ENCODE measurements around the gene PRR18.
A peak's percentile ranks its signal among the peaks of the same experiment; 100 is the strongest.

PRR18 gene

DNA sequence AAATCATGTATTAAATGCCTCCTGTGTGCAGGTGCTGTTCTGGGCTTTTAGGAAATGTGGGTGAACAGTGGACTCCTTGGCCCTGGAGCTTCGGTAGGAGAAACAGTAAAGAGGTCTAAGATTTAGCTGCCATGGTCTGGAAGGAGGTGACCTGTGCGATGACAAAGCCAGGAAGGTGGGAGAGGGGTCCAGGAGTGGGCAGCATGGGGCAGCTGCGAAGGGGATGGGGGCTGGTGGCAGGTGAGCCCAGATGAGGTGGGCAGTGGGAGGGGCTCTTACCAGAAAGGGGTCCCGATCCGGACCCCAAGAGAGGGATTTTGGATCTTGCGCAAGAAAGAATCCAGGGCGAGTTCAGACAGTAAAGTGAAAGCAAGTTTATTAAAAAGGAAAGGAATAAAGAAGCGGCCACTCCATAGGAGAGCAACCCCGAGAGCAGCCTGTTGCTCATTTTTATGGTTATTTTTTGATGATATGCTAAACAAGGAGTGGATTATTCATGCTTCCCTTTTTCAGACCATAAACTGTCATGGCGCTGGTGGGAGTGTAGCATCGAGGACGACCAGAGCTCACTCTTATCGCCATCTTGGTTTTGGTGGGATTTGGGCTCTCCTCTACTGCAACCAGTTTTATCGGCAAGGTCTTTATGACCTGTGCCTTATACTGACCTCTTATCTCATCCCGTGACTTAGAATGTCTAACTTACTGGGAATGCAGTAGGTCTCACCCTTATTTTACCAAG is 38.7 kb downstream of the PRR18 start:
- H3K9ac ChIP-seq (ENCODE audit: low read length): no peak overlapping the region
- no peak overlapping the region for H3K27ac ChIP-seq (ENCODE audit: low read depth, low read length)
- H2AK5ac ChIP-seq (ENCODE audit: low read length): no peak overlapping the region
- H3K4me2 ChIP-seq (ENCODE audit: low read length): no peak overlapping the region
- no CpG with 5 or more reads among the region's 15 CpGs for WGBS (ENCODE audit: extremely low coverage, insufficient coverage, insufficient read length)
- no peaks in the 10 kb centered on the region for H3K4me1 ChIP-seq (ENCODE audit: control insufficient read depth in 1 of 2, insufficient read depth in 2 of 2, low read length in 2 of 2)
- H3K4me3 ChIP-seq (ENCODE audit: low read depth, low read length): no peak overlapping the region
- no peak overlapping the region for H4K8ac ChIP-seq (ENCODE audit: low read depth, low read length)
- H3K79me2 ChIP-seq (ENCODE audit: control insufficient read depth, insufficient read depth, low read length, poor library complexity): no peaks in the 10 kb centered on the region
- H3K36me3 ChIP-seq (ENCODE audit: control insufficient read depth in 1 of 2, insufficient read depth in 2 of 2, low read length in 2 of 2): no peaks in the 10 kb centered on the region
- H4K91ac ChIP-seq (ENCODE audit: low read depth, low read length): no peak overlapping the region
- no peak overlapping the region for H2BK120ac ChIP-seq (ENCODE audit: insufficient read depth, low read length, poor library complexity)
- H4K12ac ChIP-seq (ENCODE audit: low read depth, low read length): no peak overlapping the region
- H2BK12ac ChIP-seq (ENCODE audit: low read length): no peak overlapping the region
- no peaks in the 10 kb centered on the region for H3K79me1 ChIP-seq (ENCODE audit: low read length)
- no peak overlapping the region for H3K23ac ChIP-seq (ENCODE audit: low read length)
- H3K9me3 ChIP-seq (ENCODE audit: insufficient read depth, low read depth, low read length): no peaks in the 10 kb centered on the region
- H3K27me3 ChIP-seq (ENCODE audit: insufficient read depth, low read length): no peaks in the 10 kb centered on the region
- no peak overlapping the region for H3K18ac ChIP-seq (ENCODE audit: low read length)
- no peak overlapping the region for H3K14ac ChIP-seq (ENCODE audit: low read length)
- H3K4ac ChIP-seq (ENCODE audit: low read depth, low read length): no peak overlapping the region
- DNase-seq: no peak
- no peak overlapping the region for H2AFZ ChIP-seq (ENCODE audit: insufficient read depth, low read length, poor library complexity)
- H2BK5ac ChIP-seq (ENCODE audit: low read depth, low read length, poor library complexity): no peak overlapping the region

DNA sequence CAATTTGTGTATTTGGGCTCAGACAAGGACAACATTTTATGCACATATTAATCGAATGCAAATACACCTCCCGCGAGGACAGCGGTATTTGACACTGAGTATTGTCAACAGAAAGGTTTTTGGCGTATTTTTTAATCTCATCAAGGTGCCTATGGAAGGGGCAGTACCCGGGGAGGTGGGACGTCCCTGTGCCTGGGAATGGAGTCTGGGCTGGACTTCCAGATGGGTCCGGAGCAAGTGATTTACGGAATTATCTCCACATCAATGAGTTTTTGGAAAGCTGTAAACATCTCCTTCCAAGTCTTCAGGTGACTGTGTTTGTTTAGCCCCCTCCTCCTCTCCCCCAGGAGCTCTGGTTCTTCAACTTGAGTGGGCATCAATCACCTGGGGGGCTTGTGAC is 39.8 kb downstream of the PRR18 start:
- H2BK120ac ChIP-seq (ENCODE audit: insufficient read depth, low read length, poor library complexity): no peak overlapping the region
- DNase-seq: no peak

DNA sequence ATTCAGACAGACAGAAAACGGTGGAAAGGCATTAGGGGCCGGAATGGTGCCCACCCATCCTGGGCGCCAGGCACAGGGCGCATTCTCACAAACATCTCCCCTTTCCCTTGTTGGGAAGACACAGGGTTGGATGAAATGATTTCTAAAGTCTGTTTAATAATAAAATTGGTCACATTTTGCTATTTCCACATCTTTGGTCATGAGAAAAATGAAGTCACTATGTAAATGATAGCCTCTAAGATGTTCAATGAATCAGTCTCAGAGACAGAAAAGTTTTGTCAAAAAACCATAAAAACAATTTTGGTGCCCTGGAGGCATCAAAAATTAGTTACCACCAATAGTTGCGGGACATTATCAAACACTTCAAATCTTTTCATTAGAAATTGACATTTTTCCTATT is 40.7 kb downstream of the PRR18 start:
- H3K79me2 ChIP-seq (ENCODE audit: control insufficient read depth, insufficient read depth, low read length, poor library complexity): no peaks in the 10 kb centered on the region
- no peak overlapping the region for H3K23ac ChIP-seq (ENCODE audit: low read length)
- no peak overlapping the region for H3K4ac ChIP-seq (ENCODE audit: low read depth, low read length)
- no peak overlapping the region for H2AK5ac ChIP-seq (ENCODE audit: low read length)
- no peak overlapping the region for H3K27ac ChIP-seq (ENCODE audit: low read depth, low read length)
- no peaks in the 10 kb centered on the region for H3K36me3 ChIP-seq (ENCODE audit: control insufficient read depth in 1 of 2, insufficient read depth in 2 of 2, low read length in 2 of 2)
- no peak overlapping the region for H2AFZ ChIP-seq (ENCODE audit: insufficient read depth, low read length, poor library complexity)
- no peak overlapping the region for H3K18ac ChIP-seq (ENCODE audit: low read length)
- H3K27me3 ChIP-seq (ENCODE audit: insufficient read depth, low read length): no peaks in the 10 kb centered on the region
- no peak overlapping the region for H3K4me2 ChIP-seq (ENCODE audit: low read length)
- no peak overlapping the region for H2BK120ac ChIP-seq (ENCODE audit: insufficient read depth, low read length, poor library complexity)
- no peak for DNase-seq
- no CpG with 5 or more reads among the region's 5 CpGs for WGBS (ENCODE audit: extremely low coverage, insufficient coverage, insufficient read length)
- no peak overlapping the region for H4K12ac ChIP-seq (ENCODE audit: low read depth, low read length)
- H3K4me3 ChIP-seq (ENCODE audit: low read depth, low read length): no peak overlapping the region
- H4K8ac ChIP-seq (ENCODE audit: low read depth, low read length): no peak overlapping the region
- H3K79me1 ChIP-seq (ENCODE audit: low read length): no peaks in the 10 kb centered on the region
- no peak overlapping the region for H3K9ac ChIP-seq (ENCODE audit: low read length)
- H3K14ac ChIP-seq (ENCODE audit: low read length): no peak overlapping the region
- H3K9me3 ChIP-seq (ENCODE audit: insufficient read depth, low read depth, low read length): peaks cover 2% of the 10 kb centered on the region
- H2BK5ac ChIP-seq (ENCODE audit: low read depth, low read length, poor library complexity): no peak overlapping the region
- no peak overlapping the region for H2BK12ac ChIP-seq (ENCODE audit: low read length)
- no peak overlapping the region for H4K91ac ChIP-seq (ENCODE audit: low read depth, low read length)
- no peaks in the 10 kb centered on the region for H3K4me1 ChIP-seq (ENCODE audit: control insufficient read depth in 1 of 2, insufficient read depth in 2 of 2, low read length in 2 of 2)

More for the DNA sequence above, 39.8 kb downstream of the PRR18 start:
- no peak overlapping the region for H4K12ac ChIP-seq (ENCODE audit: low read depth, low read length)
- H3K27ac ChIP-seq (ENCODE audit: low read depth, low read length): no peak overlapping the region
- no peaks in the 10 kb centered on the region for H3K79me2 ChIP-seq (ENCODE audit: control insufficient read depth, insufficient read depth, low read length, poor library complexity)
- no peak overlapping the region for H2BK5ac ChIP-seq (ENCODE audit: low read depth, low read length, poor library complexity)
- H3K4me3 ChIP-seq (ENCODE audit: low read depth, low read length): no peak overlapping the region
- no peak overlapping the region for H3K9ac ChIP-seq (ENCODE audit: low read length)
- H4K8ac ChIP-seq (ENCODE audit: low read depth, low read length): no peak overlapping the region
- H2BK12ac ChIP-seq (ENCODE audit: low read length): no peak overlapping the region
- no peaks in the 10 kb centered on the region for H3K4me1 ChIP-seq (ENCODE audit: control insufficient read depth in 1 of 2, insufficient read depth in 2 of 2, low read length in 2 of 2)
- no peak overlapping the region for H3K23ac ChIP-seq (ENCODE audit: low read length)
- H3K36me3 ChIP-seq (ENCODE audit: control insufficient read depth in 1 of 2, insufficient read depth in 2 of 2, low read length in 2 of 2): no peaks in the 10 kb centered on the region
- no peak overlapping the region for H4K91ac ChIP-seq (ENCODE audit: low read depth, low read length)
- no peak overlapping the region for H2AFZ ChIP-seq (ENCODE audit: insufficient read depth, low read length, poor library complexity)
- H3K27me3 ChIP-seq (ENCODE audit: insufficient read depth, low read length): no peaks in the 10 kb centered on the region
- no peak overlapping the region for H3K14ac ChIP-seq (ENCODE audit: low read length)
- no peak overlapping the region for H3K4me2 ChIP-seq (ENCODE audit: low read length)
- no peak overlapping the region for H2AK5ac ChIP-seq (ENCODE audit: low read length)
- WGBS (ENCODE audit: extremely low coverage, insufficient coverage, insufficient read length): no CpG with 5 or more reads among the region's 9 CpGs
- no peak overlapping the region for H3K4ac ChIP-seq (ENCODE audit: low read depth, low read length)
- H3K18ac ChIP-seq (ENCODE audit: low read length): no peak overlapping the region
- no peaks in the 10 kb centered on the region for H3K79me1 ChIP-seq (ENCODE audit: low read length)
- peaks cover 2% of the 10 kb centered on the region for H3K9me3 ChIP-seq (ENCODE audit: insufficient read depth, low read depth, low read length)

DNA sequence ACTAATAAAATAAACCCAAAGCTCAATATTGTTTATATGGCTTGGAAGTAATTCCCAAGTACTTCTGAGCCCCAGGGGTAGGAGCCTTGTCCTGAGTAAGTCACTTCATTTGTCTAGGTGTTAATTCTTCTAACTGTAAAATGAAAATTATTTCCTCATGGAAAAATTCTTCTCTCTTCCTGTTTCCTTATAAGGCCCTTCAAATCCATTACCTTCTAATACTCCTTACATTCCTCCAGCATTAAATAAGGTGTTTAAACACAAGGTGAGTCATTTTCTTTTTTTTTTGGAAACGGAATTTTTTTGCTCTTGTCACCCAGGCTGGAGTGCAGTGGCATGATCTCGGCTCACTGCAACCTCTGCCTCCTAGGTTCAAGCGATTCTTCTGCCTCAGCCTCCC is 41.9 kb downstream of the PRR18 start:
- no CpG with 5 or more reads among the region's 3 CpGs for WGBS (ENCODE audit: extremely low coverage, insufficient coverage, insufficient read length)
- H4K8ac ChIP-seq (ENCODE audit: low read depth, low read length): no peak overlapping the region
- no peaks in the 10 kb centered on the region for H3K27me3 ChIP-seq (ENCODE audit: insufficient read depth, low read length)
- no peak overlapping the region for H4K91ac ChIP-seq (ENCODE audit: low read depth, low read length)
- H3K4me3 ChIP-seq (ENCODE audit: low read depth, low read length): no peak overlapping the region
- no peak overlapping the region for H4K12ac ChIP-seq (ENCODE audit: low read depth, low read length)
- H3K79me2 ChIP-seq (ENCODE audit: control insufficient read depth, insufficient read depth, low read length, poor library complexity): no peaks in the 10 kb centered on the region
- no peak overlapping the region for H3K23ac ChIP-seq (ENCODE audit: low read length)
- H2BK12ac ChIP-seq (ENCODE audit: low read length): no peak overlapping the region
- no peak overlapping the region for H3K27ac ChIP-seq (ENCODE audit: low read depth, low read length)
- H3K18ac ChIP-seq (ENCODE audit: low read length): no peak overlapping the region
- no peak overlapping the region for H3K9ac ChIP-seq (ENCODE audit: low read length)
- no peaks in the 10 kb centered on the region for H3K79me1 ChIP-seq (ENCODE audit: low read length)
- H3K4ac ChIP-seq (ENCODE audit: low read depth, low read length): no peak overlapping the region
- H2AK5ac ChIP-seq (ENCODE audit: low read length): no peak overlapping the region
- H2AFZ ChIP-seq (ENCODE audit: insufficient read depth, low read length, poor library complexity): no peak overlapping the region
- no peak overlapping the region for H2BK5ac ChIP-seq (ENCODE audit: low read depth, low read length, poor library complexity)
- H3K9me3 ChIP-seq (ENCODE audit: insufficient read depth, low read depth, low read length): peaks cover 2% of the 10 kb centered on the region
- no peaks in the 10 kb centered on the region for H3K4me1 ChIP-seq (ENCODE audit: control insufficient read depth in 1 of 2, insufficient read depth in 2 of 2, low read length in 2 of 2)
- H2BK120ac ChIP-seq (ENCODE audit: insufficient read depth, low read length, poor library complexity): no peak overlapping the region
- H3K36me3 ChIP-seq (ENCODE audit: control insufficient read depth in 1 of 2, insufficient read depth in 2 of 2, low read length in 2 of 2): no peaks in the 10 kb centered on the region
- DNase-seq: peak in 1 of 2 donors; percentile 27
- H3K14ac ChIP-seq (ENCODE audit: low read length): no peak overlapping the region
- no peak overlapping the region for H3K4me2 ChIP-seq (ENCODE audit: low read length)

Measured in trophoblast cell (in vitro differentiated cells and primary cell).